GM19240 (cell line): Measurements from ENCODE around the gene PAM16.

Experiments used
- DNase-seq: peaks from one replicate; pipeline ENCODE4 v3.0.0; 2011; ENCODE audit warnings: low spot score; ENCODE audit not compliant: insufficient read length

Gene PAM16

GRCh38 chr16:4306470-4307214 is 44.5 kb downstream of the PAM16 start:
- DNase-seq: no peak

GRCh38 chr16:4303973-4304372 is 47.1 kb downstream of the PAM16 start:
- DNase-seq: no peak

DNA sequence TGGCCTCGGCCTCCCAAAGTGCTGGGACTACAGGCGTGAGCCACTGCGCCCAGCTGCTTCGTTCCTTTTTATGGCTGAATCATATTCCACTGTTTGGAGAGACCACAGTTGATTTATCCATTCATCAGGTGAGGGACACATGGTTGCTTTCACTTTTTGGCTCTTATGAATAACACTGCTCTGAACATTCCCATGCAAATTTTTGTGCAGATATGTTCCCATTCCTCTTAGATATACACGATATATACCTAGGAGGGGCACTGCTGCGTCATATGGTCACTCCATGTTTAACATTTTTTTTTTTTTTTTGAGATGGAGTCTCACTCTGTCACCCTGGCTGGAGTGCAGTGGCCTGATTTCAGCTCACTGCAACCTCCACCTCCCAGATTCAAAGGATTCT is 49.2 kb downstream of the PAM16 start:
- no peak for DNase-seq

GRCh38 chr16:4301177-4301576 is 49.9 kb downstream of the PAM16 start:
- no peak for DNase-seq

GRCh38 chr16:4298761-4299522 is 52.2 kb downstream of the PAM16 start:
- no peak for DNase-seq

DNA sequence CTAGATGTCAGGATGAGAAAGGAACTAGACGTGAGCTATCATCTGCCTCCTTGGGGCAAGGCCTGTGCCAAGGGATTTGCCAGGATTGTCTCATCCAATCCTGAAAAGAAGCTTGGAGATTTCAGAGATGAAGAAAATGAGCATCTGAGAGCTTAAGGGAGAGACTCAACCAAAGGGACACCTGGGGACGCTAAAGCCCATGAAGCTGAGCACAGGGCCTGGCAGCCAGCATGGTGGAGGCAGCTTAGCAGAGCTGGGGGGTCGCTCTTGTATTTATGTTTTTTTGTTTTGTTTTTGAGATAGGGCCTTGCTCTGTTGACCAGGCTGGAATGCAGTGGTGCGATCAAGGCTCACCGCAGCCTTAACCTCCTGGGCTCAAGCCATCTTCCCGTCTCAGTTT is 53.6 kb downstream of the PAM16 start:
- no peak for DNase-seq

DNA sequence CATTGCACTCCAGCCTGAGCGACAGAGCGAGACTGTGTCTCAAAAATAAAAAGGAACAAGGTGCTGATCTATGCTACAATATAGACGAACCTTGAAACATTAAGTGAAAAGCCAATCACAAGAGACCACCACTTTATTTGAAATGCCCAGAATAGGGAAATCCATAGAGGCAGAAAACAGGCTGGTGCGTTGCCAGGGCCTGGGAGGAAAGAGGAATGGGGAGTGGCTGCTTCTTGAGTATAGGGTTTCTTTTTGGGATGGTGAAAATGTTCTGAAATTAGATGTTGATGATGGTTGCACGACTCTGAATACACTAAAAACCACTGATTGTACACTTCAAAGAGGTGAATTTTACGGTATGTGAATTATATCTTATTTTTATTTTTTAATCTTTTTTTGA is 55.5 kb downstream of the PAM16 start:
- no peak for DNase-seq

DNA sequence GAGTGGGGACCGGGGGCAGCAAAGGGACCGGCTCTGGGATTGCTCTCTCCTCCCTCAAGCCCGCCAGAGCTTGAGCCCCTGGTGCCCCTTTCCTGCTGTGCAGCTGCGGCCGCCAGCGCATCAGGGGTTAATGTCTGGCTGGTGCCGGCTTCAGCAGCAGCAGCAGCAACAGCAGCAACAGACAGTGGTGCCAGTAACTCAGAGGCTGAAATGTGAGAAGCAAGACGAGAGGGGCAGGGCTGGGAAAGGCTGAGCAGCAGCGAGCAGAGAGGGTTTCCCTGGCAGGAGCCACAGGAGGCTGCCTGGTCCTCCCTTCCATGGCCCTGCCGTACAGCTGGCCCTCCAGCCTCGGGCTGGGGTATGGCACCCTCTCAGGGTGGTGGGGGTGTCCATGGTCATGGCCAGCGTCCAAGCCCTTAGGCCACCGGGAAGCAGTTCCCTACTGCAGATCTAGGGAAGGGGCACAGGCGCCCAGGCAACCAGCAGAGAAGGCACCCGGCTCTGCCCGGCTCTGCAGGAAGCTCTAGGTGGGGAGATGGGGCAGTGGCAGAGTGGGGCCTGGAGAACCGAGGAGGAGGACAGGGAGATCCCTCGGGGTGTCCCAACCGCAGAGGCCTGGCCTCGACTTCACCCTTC is 57.2 kb downstream of the PAM16 start:
- DNase-seq: no peak

DNA sequence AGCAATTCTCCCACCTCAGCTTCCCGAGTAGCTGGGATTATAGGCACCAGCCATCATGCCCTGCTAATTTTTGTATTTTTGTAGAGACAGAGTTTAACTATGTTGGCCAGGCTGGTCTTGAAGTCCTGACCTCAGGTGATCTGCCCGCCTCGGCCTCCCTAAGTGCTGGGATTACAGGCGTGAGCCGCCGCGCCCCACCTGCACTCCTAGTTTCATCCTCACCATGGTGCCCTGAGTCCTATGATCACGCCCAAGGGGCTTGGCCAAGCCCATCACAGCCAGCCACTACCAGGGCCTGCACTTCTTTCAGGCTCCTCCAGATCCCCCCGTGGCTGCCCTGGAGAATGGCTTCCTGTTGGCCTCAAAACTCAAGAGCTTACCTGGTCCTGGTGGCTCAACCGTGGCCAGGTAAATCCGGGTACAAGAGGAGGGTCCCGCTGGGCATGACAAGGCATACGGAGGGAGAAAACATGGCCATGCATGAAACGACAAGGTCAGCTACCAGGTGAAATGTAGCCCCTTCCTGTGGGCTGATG is 57.9 kb downstream of the PAM16 start:
- DNase-seq: no peak

DNA sequence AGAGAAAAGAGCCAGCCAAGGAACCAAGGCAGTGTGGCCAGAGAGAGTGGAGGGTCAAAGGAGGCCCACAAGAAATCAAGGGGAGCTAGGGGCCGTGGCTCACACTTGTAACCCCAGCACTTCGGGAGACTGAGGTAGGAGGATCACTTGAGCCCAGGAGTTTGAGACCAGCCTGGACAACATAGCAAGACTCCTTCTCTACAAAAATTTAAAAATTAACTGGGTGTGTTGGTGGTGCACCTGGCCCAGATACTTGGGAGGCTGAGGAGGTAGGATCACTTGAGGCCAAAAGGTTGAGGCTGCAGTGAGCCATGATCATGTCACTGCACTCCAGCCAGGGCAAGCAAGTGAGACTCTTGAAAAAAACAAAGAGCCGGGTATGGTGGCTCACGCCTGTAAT is 59.4 kb downstream of the PAM16 start:
- no peak for DNase-seq
